Ovary (tissue), 3 donors: ENCODE results near the gene RPL19.
"Not testable (repeated sequence)": the region's sequence is repeated elsewhere in the genome, so short reads cannot be mapped to it uniquely, and the experiment has no call there.

ENCODE experiments used
- EP300 ChIP-seq: sonication (generic); formaldehyde crosslinking; IDR thresholded peaks from one replicate; pipeline ENCODE4 v1.6.1; 2017; ENCODE audit warnings: antibody characterized with exemption
- POLR2A ChIP-seq: fragments of 450-650 bp; IDR thresholded peaks from one replicate; pipeline ENCODE4 v1.6.1; 2017; ENCODE audit warnings: antibody characterized with exemption, mild to moderate bottlenecking, moderate library complexity
- TF ChIP-seq, protein P1 (sequence below), 3 donors: fragments of 450-650 bp in 2 of 3; fragments of 200-600 bp in 1 of 3; IDR thresholded peaks; one replicate each; pipeline versions ENCODE4 v1.5.1 to v1.8.0; 2016 to 2022; ENCODE audit warnings: antibody characterized with exemption in 3 of 3, mild to moderate bottlenecking in 1 of 3
- donor health status: DM: no; HTN: no; CAD: no.

DNA sequence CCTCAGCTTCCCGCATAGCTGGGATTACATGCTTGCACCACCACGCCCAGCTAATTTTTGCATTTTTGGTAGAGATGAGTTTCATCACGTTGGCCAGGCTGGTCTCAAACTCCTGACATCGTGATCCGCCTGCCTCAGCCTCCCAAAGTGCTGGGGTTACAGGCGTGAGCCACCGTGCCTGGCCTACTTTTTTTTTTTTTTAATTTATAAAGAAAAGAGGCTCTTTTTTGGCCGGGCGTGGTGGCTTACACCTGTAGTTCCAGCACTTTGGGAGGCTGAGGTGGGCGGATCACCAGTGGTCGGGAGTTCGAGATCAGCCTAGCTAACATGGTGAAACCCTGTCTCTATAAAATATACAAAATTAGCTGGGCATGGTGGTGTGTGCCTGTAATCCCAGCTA is 50.0 kb downstream of the RPL19 start:
- TF ChIP-seq, protein P1, sequence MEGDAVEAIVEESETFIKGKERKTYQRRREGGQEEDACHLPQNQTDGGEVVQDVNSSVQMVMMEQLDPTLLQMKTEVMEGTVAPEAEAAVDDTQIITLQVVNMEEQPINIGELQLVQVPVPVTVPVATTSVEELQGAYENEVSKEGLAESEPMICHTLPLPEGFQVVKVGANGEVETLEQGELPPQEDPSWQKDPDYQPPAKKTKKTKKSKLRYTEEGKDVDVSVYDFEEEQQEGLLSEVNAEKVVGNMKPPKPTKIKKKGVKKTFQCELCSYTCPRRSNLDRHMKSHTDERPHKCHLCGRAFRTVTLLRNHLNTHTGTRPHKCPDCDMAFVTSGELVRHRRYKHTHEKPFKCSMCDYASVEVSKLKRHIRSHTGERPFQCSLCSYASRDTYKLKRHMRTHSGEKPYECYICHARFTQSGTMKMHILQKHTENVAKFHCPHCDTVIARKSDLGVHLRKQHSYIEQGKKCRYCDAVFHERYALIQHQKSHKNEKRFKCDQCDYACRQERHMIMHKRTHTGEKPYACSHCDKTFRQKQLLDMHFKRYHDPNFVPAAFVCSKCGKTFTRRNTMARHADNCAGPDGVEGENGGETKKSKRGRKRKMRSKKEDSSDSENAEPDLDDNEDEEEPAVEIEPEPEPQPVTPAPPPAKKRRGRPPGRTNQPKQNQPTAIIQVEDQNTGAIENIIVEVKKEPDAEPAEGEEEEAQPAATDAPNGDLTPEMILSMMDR (IDR thresholded peaks at IDR 0.05) = not testable (repeated sequence)
- TF ChIP-seq POLR2A, EP300: not testable (repeated sequence)
